HCT116 (cell line): ENCODE results near the gene PRSS22. TPM values are rescaled to one million over a fixed set of nuclear protein-coding genes. Genes with fewer than 3 reads are reported as not detected.

ENCODE experiments used
- ATAC-seq: fragments of 200-7000 bp; cut with Tn5 transposase; 2 replicates; pipeline ENCODE4 v1.9.1; 2020; ENCODE audit warnings: mild to moderate bottlenecking, moderate library complexity
- BruUV-seq: library from RNA; stranded (reverse); fragments of 400-500 nt; replicated peaks from 2 replicates; lab custom pipeline; 2021; lab: Mats Ljungman, UMichigan
- CTCF ChIA-PET: fragments of 300-600 bp; sonication (Branson Sonifier 250); formaldehyde crosslinking; loops from one replicate; lab custom pipeline; 2021; ENCODE audit warnings: antibody characterized with exemption; lab: Charles Lee
- POLR2A ChIA-PET: fragments of 300-600, 350-600 bp; sonication (Branson Sonifier 250); formaldehyde crosslinking; loops from one replicate; lab custom pipeline; 2021; ENCODE audit warnings: antibody characterized with exemption; lab: Charles Lee
- RAD21 ChIA-PET, 2 experiments: fragments of 300-600 bp; sonication (Branson Sonifier 250); formaldehyde crosslinking; loops; one replicate each; lab custom pipeline; 2023; ENCODE audit warnings: low total read pairs in 2 of 2; ENCODE audit not compliant: uncharacterized antibody in 2 of 2, unreplicated experiment in 2 of 2, low non-redundant PET in 1 of 2; lab: Charles Lee
- DNase-seq: peaks from one replicate; pipeline ENCODE4 v3.0.0-alpha.2; 2010; ENCODE audit warnings: low read depth, low spot score
- H2AFZ ChIP-seq: fragments of 200-600 bp; shearing (Covaris generic), sonication (generic); 2 replicates; pipeline ENCODE4 v1.6.1; 2017; ENCODE audit warnings: low read depth, mixed run types, mixed read lengths, antibody characterized with exemption, low read length; ENCODE audit not compliant: poor library complexity, severe bottlenecking
- H3K27ac ChIP-seq: 2 replicates; pipeline ENCODE4 v1.5.1; 2012; ENCODE audit warnings: low read depth, low read length
- H3K27me3 ChIP-seq: fragments of 200-600 bp; sonication (generic); 2 replicates; pipeline ENCODE4 v1.6.1; 2016; ENCODE audit warnings: mixed run types, low read length, mixed read lengths; ENCODE audit not compliant: insufficient read depth
- H3K36me3 ChIP-seq, 2 experiments: fragments of 200-500 bp in 1 of 2; fragments of 200-600 bp in 1 of 2; sonication (Bioruptor generic) in 1 of 2; sonication (generic) in 1 of 2; 2 replicates each; pipeline versions ENCODE4 v1.5.1 to v1.6.1; 2014 to 2016; ENCODE audit warnings: low read length in 2 of 2, inconsistent platforms in 1 of 2, mixed read lengths in 1 of 2, mixed run types in 1 of 2; ENCODE audit not compliant: insufficient read depth in 2 of 2, control insufficient read depth in 1 of 2
- H3K4me1 ChIP-seq, 2 experiments: fragments of 200-600 bp in 1 of 2; sonication (generic) in 1 of 2; 2 replicates each; pipeline versions ENCODE4 v1.5.1 to v1.6.1; 2012 to 2017; ENCODE audit warnings: low read length in 2 of 2, inconsistent platforms in 1 of 2, mild to moderate bottlenecking in 1 of 2, mixed read lengths in 1 of 2, mixed run types in 1 of 2, moderate library complexity in 1 of 2; ENCODE audit not compliant: insufficient read depth in 2 of 2, control insufficient read depth in 1 of 2
- H3K4me2 ChIP-seq: fragments of 200-600 bp; sonication (generic); 2 replicates; pipeline ENCODE4 v1.6.1; 2017; ENCODE audit warnings: mixed run types, low read length, mixed read lengths
- H3K4me3 ChIP-seq, 2 experiments: fragments of 200-600 bp in 1 of 2; sonication (generic) in 1 of 2; replicated peaks in 1 of 2; 2 replicates each; pipeline ENCODE4 v1.5.1; 2011 to 2016; ENCODE audit warnings: low read length in 2 of 2, control low read depth in 1 of 2, low read depth in 1 of 2, mild to moderate bottlenecking in 1 of 2, mixed read lengths in 1 of 2, mixed run types in 1 of 2
- H3K79me2 ChIP-seq: fragments of 200-600 bp; sonication (generic); 2 replicates; pipeline ENCODE4 v1.6.1; 2017; ENCODE audit warnings: mild to moderate bottlenecking, mixed run types, low read length, moderate library complexity, mixed read lengths; ENCODE audit not compliant: insufficient read depth
- H3K9ac ChIP-seq: fragments of 200-600 bp; sonication (generic); 2 replicates; pipeline ENCODE4 v1.6.1; 2016; ENCODE audit warnings: low read length, mixed read lengths
- H3K9me2 ChIP-seq: fragments of 200-600 bp; sonication (generic), shearing (Covaris generic); 2 replicates; pipeline ENCODE4 v1.6.1; 2017; ENCODE audit warnings: mixed run types, mild to moderate bottlenecking, moderate library complexity; ENCODE audit not compliant: insufficient read depth
- H3K9me3 ChIP-seq, 2 experiments: fragments of 200-500 bp in 1 of 2; fragments of 200-600 bp in 1 of 2; sonication (Bioruptor generic) in 1 of 2; sonication (generic) in 1 of 2; 2 replicates each; pipeline ENCODE4 v1.6.1; 2014 to 2017; ENCODE audit warnings: low read length in 2 of 2, mixed read lengths in 2 of 2, inconsistent platforms in 1 of 2, low read depth in 1 of 2, mild to moderate bottlenecking in 1 of 2, mixed run types in 1 of 2, moderate library complexity in 1 of 2; ENCODE audit not compliant: control insufficient read depth in 1 of 2, insufficient read depth in 1 of 2
- H4K20me1 ChIP-seq: fragments of 200-600 bp; sonication (generic), shearing (Covaris generic); 2 replicates; pipeline ENCODE4 v1.6.1; 2017; ENCODE audit warnings: mixed run types, mild to moderate bottlenecking, moderate library complexity; ENCODE audit not compliant: insufficient read depth
- ATF3 ChIP-seq: IDR thresholded peaks from 2 replicates; pipeline ENCODE4 v1.6.1; 2012
- CBX3 ChIP-seq: IDR thresholded peaks from 2 replicates; pipeline ENCODE4 v1.6.1; 2012; ENCODE audit warnings: low read depth
- CEBPB ChIP-seq: IDR thresholded peaks from 2 replicates; pipeline ENCODE4 v1.6.1; 2012; ENCODE audit warnings: low read depth
- ELF1 ChIP-seq: IDR thresholded peaks from 2 replicates; pipeline ENCODE4 v1.6.1; 2012; ENCODE audit warnings: low read depth, borderline replicate concordance
- EZH2 ChIP-seq: fragments of 200-600 bp; sonication (generic); IDR thresholded peaks from 2 replicates; pipeline ENCODE4 v1.6.1; 2017; ENCODE audit warnings: antibody characterized with exemption, mixed run types
- EZH2phosphoT487 ChIP-seq: fragments of 200-600 bp; IDR thresholded peaks from 2 replicates; pipeline ENCODE4 v1.6.1; 2018; ENCODE audit warnings: antibody characterized with exemption, borderline replicate concordance
- POLR2A ChIP-seq: IDR thresholded peaks from 2 replicates; pipeline ENCODE4 v1.7.0; 2011; ENCODE audit warnings: borderline replicate concordance; ENCODE audit not compliant: insufficient read depth, insufficient read length; ENCODE audit errors: extremely low read depth
- POLR2AphosphoS5 ChIP-seq: IDR thresholded peaks from 2 replicates; pipeline ENCODE4 v1.6.1; 2011; ENCODE audit warnings: mild to moderate bottlenecking, low read depth, low read length, moderate library complexity
- RAD21 ChIP-seq: IDR thresholded peaks from 2 replicates; pipeline ENCODE4 v1.6.1; 2012; ENCODE audit warnings: low read depth, mild to moderate bottlenecking
- REST ChIP-seq: IDR thresholded peaks from 2 replicates; pipeline ENCODE4 v1.6.1; 2012; ENCODE audit warnings: low read depth
- SIN3A ChIP-seq: IDR thresholded peaks from 2 replicates; pipeline ENCODE4 v1.6.1; 2012; ENCODE audit warnings: low read depth
- SRF ChIP-seq: IDR thresholded peaks from 2 replicates; pipeline ENCODE4 v1.6.1; 2012; ENCODE audit warnings: low read depth
- TCF7L2 ChIP-seq: IDR thresholded peaks from 2 replicates; pipeline ENCODE4 v1.7.0; 2011; ENCODE audit warnings: borderline replicate concordance, inconsistent platforms; ENCODE audit not compliant: insufficient read depth, insufficient read length; ENCODE audit errors: extremely low read depth
- YY1 ChIP-seq: IDR thresholded peaks from 2 replicates; pipeline ENCODE4 v1.6.1; 2011; ENCODE audit warnings: low read length, low read depth, moderate library complexity, mild to moderate bottlenecking; ENCODE audit not compliant: insufficient replicate concordance; ENCODE audit errors: extremely low read depth
- ZBTB33 ChIP-seq: IDR thresholded peaks from 2 replicates; pipeline ENCODE4 v1.6.1; 2011; ENCODE audit warnings: mild to moderate bottlenecking, low read length, moderate library complexity; ENCODE audit not compliant: insufficient replicate concordance; ENCODE audit errors: extremely low read depth
- ZNF274 ChIP-seq: fragments of 200-500 bp; sonication (Bioruptor generic); IDR thresholded peaks from 2 replicates; pipeline ENCODE4 v1.6.1; 2014; ENCODE audit warnings: mild to moderate bottlenecking, low read depth, low read length, inconsistent platforms
- intact Hi-C: fragments of 100-400 bp; cut with micrococcal nuclease; formaldehyde crosslinking; loops from 2 replicates; pipeline ENCODE4 v1.10.0; 2022
- total RNA-seq: library from RNA; stranded (reverse); gene quantifications from one replicate; pipeline ENCODE4 v1.2.1, GENCODE V29; 2021; ENCODE audit not compliant: unreplicated experiment
- TF ChIP-seq, protein P1 (sequence below), 3 experiments: fragments of 200-600 bp in 1 of 3; sonication (generic) in 1 of 3; IDR thresholded peaks in 2 of 3; conservative IDR thresholded peaks in 1 of 3; 2 replicates each; pipeline ENCODE4 v1.5.1; 2012 to 2017; ENCODE audit warnings: low read depth in 2 of 3, low read length in 2 of 3, antibody characterized with exemption in 1 of 3, borderline replicate concordance in 1 of 3, control low read depth in 1 of 3, mild to moderate bottlenecking in 1 of 3, mixed read lengths in 1 of 3, mixed run types in 1 of 3, moderate library complexity in 1 of 3; ENCODE audit not compliant: insufficient read depth in 1 of 3
- TF ChIP-seq, protein P2 (sequence below): IDR thresholded peaks from 2 replicates; pipeline ENCODE4 v1.6.1; 2012

The PRSS22 gene
- total RNA-seq, 1 experiment from 2014 or later: 20.2 TPM

GRCh38 chr16:2817340-2818271, 40.4 kb downstream of the PRSS22 start:
- Histone ChIP-seq H3K36me3 (no peaks in the 10 kb centered on the region), H3K27ac (no peak overlapping the region), H4K20me1 (no peaks in the 10 kb centered on the region), H3K79me2 (no peaks in the 10 kb centered on the region), H3K4me1 (no peaks in the 10 kb centered on the region), H3K9me3 (no peaks in the 10 kb centered on the region), H3K9ac (no peak overlapping the region), H3K4me2 (no peak overlapping the region), H3K27me3 (no peaks in the 10 kb centered on the region), H3K4me3 (no peak overlapping the region), H3K9me2 (no peaks in the 10 kb centered on the region), H2AFZ (no peak overlapping the region)
- DNase-seq (no peak), ATAC-seq (no peak)
- RAD21 ChIA-PET: no interaction called here
- intact Hi-C loops: no loop called here
- no TSS peak for BruUV-seq
- CTCF ChIA-PET: interaction anchor here (0.6 to 1.0 kb wide), 2 partner anchors 51 to 60 kb away, joined by 3 read pairs; no protein-coding TSS in a partner anchor
- POLR2A ChIA-PET: no interaction called here
- TF ChIP-seq, protein P1, sequence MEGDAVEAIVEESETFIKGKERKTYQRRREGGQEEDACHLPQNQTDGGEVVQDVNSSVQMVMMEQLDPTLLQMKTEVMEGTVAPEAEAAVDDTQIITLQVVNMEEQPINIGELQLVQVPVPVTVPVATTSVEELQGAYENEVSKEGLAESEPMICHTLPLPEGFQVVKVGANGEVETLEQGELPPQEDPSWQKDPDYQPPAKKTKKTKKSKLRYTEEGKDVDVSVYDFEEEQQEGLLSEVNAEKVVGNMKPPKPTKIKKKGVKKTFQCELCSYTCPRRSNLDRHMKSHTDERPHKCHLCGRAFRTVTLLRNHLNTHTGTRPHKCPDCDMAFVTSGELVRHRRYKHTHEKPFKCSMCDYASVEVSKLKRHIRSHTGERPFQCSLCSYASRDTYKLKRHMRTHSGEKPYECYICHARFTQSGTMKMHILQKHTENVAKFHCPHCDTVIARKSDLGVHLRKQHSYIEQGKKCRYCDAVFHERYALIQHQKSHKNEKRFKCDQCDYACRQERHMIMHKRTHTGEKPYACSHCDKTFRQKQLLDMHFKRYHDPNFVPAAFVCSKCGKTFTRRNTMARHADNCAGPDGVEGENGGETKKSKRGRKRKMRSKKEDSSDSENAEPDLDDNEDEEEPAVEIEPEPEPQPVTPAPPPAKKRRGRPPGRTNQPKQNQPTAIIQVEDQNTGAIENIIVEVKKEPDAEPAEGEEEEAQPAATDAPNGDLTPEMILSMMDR (IDR thresholded peaks at IDR 0.05 in 2 of 3, conservative IDR thresholded peaks at IDR 0.05 in 1 of 3; ENCODE audit: borderline replicate concordance in 1 of 3, insufficient read depth in 1 of 3, low read depth in 2 of 3, low read length in 2 of 3): no peak; a peak in 1 of 6 replicates
- TF ChIP-seq ATF3 (no peak), ZNF274 (no peak), EZH2 (no peak), ELF1 (no peak), EZH2phosphoT487 (no peak), POLR2AphosphoS5 (no peak), ZBTB33 (no peak), SIN3A (no peak), CBX3 (no peak), TCF7L2 (no peak), REST (no peak), YY1 (no peak), SRF (no peak), CEBPB (no peak), RAD21 (no peak), POLR2A (no peak)
- TF ChIP-seq, protein P2, sequence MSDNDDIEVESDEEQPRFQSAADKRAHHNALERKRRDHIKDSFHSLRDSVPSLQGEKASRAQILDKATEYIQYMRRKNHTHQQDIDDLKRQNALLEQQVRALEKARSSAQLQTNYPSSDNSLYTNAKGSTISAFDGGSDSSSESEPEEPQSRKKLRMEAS: no peak
